Activated T-cell treated with anti-CD3 and anti-CD28 coated beads, Interleukin-2, amount 50 U/mL, for 4 hours (primary cell): ENCODE data around the gene RPLP2. TPM values are rescaled to one million over a fixed set of nuclear protein-coding genes. Genes with fewer than 3 reads are reported as not detected.

ENCODE experiments used
- ATAC-seq, 2 donors: fragments of 200-7000 bp; cut with Tn5 transposase; one replicate each; pipeline ENCODE4 v1.10.0; 2021
- DNase-seq: peaks from one replicate; pipeline ENCODE4 v3.0.0-alpha.2; 2020
- H3K27me3 Mint-ChIP-seq: one replicate; pipeline ENCODE4 v1.8.0; 2021; ENCODE audit warnings: low read depth, mixed read lengths
- H3K36me3 Mint-ChIP-seq: one replicate; pipeline ENCODE4 v1.8.0; 2022; ENCODE audit warnings: mixed read lengths; ENCODE audit not compliant: insufficient read depth
- H3K4me1 Mint-ChIP-seq: one replicate; pipeline ENCODE4 v1.8.0; 2021; ENCODE audit warnings: low read depth, mixed read lengths
- H3K4me3 Mint-ChIP-seq: one replicate; pipeline ENCODE4 v1.8.0; 2021; ENCODE audit warnings: mild to moderate bottlenecking, moderate library complexity, mixed read lengths
- H3K9me3 Mint-ChIP-seq: one replicate; pipeline ENCODE4 v1.8.0; 2021; ENCODE audit warnings: mixed read lengths
- total RNA-seq, 3 donors: library from RNA; stranded (reverse); gene quantifications; one replicate each; pipeline ENCODE4 v1.2.1, GENCODE V29; 2021

RPLP2 gene
- total RNA-seq, 3 donors from 2014 or later: 3,528 to 3,995 (median 3,711) TPM

- H3K4me3 Mint-ChIP-seq: peak overlapping the region; percentile 62
- H3K4me1 Mint-ChIP-seq: peaks cover 15% of the 10 kb centered on the region
- no peaks in the 10 kb centered on the region for H3K9me3 Mint-ChIP-seq
- H3K36me3 Mint-ChIP-seq: no peaks in the 10 kb centered on the region
- ATAC-seq (no peak), DNase-seq (no peak)
- peaks cover 20% of the 10 kb centered on the region for H3K27me3 Mint-ChIP-seq
Measured at GRCh38 chr11:834371-835316, 24.9 kb downstream of the RPLP2 start.

GRCh38 chr11:836274-836673 is 26.5 kb downstream of the RPLP2 start:
- Mint-ChIP-seq H3K27me3 (peaks cover 9% of the 10 kb centered on the region), H3K9me3 (no peaks in the 10 kb centered on the region), H3K4me1 (peaks cover 24% of the 10 kb centered on the region), H3K36me3 (no peaks in the 10 kb centered on the region), H3K4me3 (no peak overlapping the region)
- DNase-seq (no peak), ATAC-seq (no peak)

- H3K9me3 Mint-ChIP-seq: no peaks in the 10 kb centered on the region
- H3K4me3 Mint-ChIP-seq: no peak overlapping the region
- peaks cover 5% of the 10 kb centered on the region for H3K27me3 Mint-ChIP-seq
- H3K4me1 Mint-ChIP-seq: peaks cover 25% of the 10 kb centered on the region
- ATAC-seq (no peak), DNase-seq (no peak)
- H3K36me3 Mint-ChIP-seq: no peaks in the 10 kb centered on the region
Measured at GRCh38 chr11:836700-837099, 26.9 kb downstream of the RPLP2 start.

GRCh38 chr11:837189-837989 is 27.6 kb downstream of the RPLP2 start:
- Mint-ChIP-seq H3K9me3 (no peaks in the 10 kb centered on the region), H3K4me1 (peaks cover 24% of the 10 kb centered on the region), H3K36me3 (no peaks in the 10 kb centered on the region), H3K27me3 (no peaks in the 10 kb centered on the region), H3K4me3 (no peak overlapping the region)
- ATAC-seq (no peak), DNase-seq (no peak)

- Mint-ChIP-seq H3K36me3 (no peaks in the 10 kb centered on the region), H3K9me3 (no peaks in the 10 kb centered on the region)
Measured at GRCh38 chr11:837990-838307, 28.2 kb downstream of the RPLP2 start.

GRCh38 chr11:838441-839279 is 28.9 kb downstream of the RPLP2 start:
- no peaks in the 10 kb centered on the region for H3K9me3 Mint-ChIP-seq

More at GRCh38 chr11:837990-838307, 28.2 kb downstream of the RPLP2 start:
- ATAC-seq: no peak
- DNase-seq: no peak
- no peaks in the 10 kb centered on the region for H3K27me3 Mint-ChIP-seq
- H3K4me1 Mint-ChIP-seq: peaks cover 24% of the 10 kb centered on the region
- H3K4me3 Mint-ChIP-seq: no peak overlapping the region

GRCh38 chr11:839280-839623 is 29.5 kb downstream of the RPLP2 start:
- peaks cover 3% of the 10 kb centered on the region for H3K27me3 Mint-ChIP-seq
- no peak overlapping the region for H3K4me3 Mint-ChIP-seq
- DNase-seq (no peak), ATAC-seq (no peak)
- no peaks in the 10 kb centered on the region for H3K9me3 Mint-ChIP-seq
- no peaks in the 10 kb centered on the region for H3K36me3 Mint-ChIP-seq
- H3K4me1 Mint-ChIP-seq: peaks cover 27% of the 10 kb centered on the region

More at GRCh38 chr11:838441-839279, 28.9 kb downstream of the RPLP2 start:
- Mint-ChIP-seq H3K36me3 (no peaks in the 10 kb centered on the region), H3K27me3 (peaks cover 3% of the 10 kb centered on the region), H3K4me3 (no peak overlapping the region), H3K4me1 (peaks cover 27% of the 10 kb centered on the region)
- DNase-seq (no peak), ATAC-seq (no peak)

GRCh38 chr11:839875-840617 is 30.3 kb downstream of the RPLP2 start:
- H3K4me3 Mint-ChIP-seq: peak overlapping the region; percentile 85
- peaks cover 25% of the 10 kb centered on the region for H3K4me1 Mint-ChIP-seq
- H3K27me3 Mint-ChIP-seq: peaks cover 3% of the 10 kb centered on the region
- H3K9me3 Mint-ChIP-seq: no peaks in the 10 kb centered on the region
- DNase-seq: no peak
- H3K36me3 Mint-ChIP-seq: no peaks in the 10 kb centered on the region
- no peak for ATAC-seq

GRCh38 chr11:841981-842369 is 32.2 kb downstream of the RPLP2 start:
- ATAC-seq (peak; percentile 43 to 46), DNase-seq (no peak)
- no peaks in the 10 kb centered on the region for H3K36me3 Mint-ChIP-seq
- peaks cover 25% of the 10 kb centered on the region for H3K4me1 Mint-ChIP-seq
- no peaks in the 10 kb centered on the region for H3K9me3 Mint-ChIP-seq
- peak overlapping the region; percentile 85 for H3K4me3 Mint-ChIP-seq
- H3K27me3 Mint-ChIP-seq: peaks cover 5% of the 10 kb centered on the region

- H3K4me1 Mint-ChIP-seq: peaks cover 25% of the 10 kb centered on the region
- peak; percentile 83 for DNase-seq
- peak; percentile 81 to 84 for ATAC-seq
- peak within 1 kb of the TSS; percentile 85 for H3K4me3 Mint-ChIP-seq
- no peaks in the 10 kb centered on the region for H3K36me3 Mint-ChIP-seq
- H3K27me3 Mint-ChIP-seq: peaks cover 5% of the 10 kb centered on the region
- H3K9me3 Mint-ChIP-seq: no peaks in the 10 kb centered on the region
Measured at GRCh38 chr11:842370-843002, 32.7 kb downstream of the RPLP2 start, which contains the start of the genes POLR2L and TSPAN4. POLR2L (minus strand) TSS chr11:842529; CDS start chr11:842508, 21 bp downstream. TSPAN4 (plus strand) TSS chr11:842852; CDS start chr11:850305, 7,453 bp downstream.

- Mint-ChIP-seq H3K9me3 (no peaks in the 10 kb centered on the region), H3K4me3 (peak overlapping the region; percentile 71), H3K27me3 (peaks cover 5% of the 10 kb centered on the region), H3K4me1 (peaks cover 25% of the 10 kb centered on the region), H3K36me3 (no peaks in the 10 kb centered on the region)
- DNase-seq (no peak), ATAC-seq (peak; percentile 17 to 21)
Measured at GRCh38 chr11:843086-843734, 33.4 kb downstream of the RPLP2 start.

- ATAC-seq: no peak
Measured at GRCh38 chr11:843818-844692, 34.3 kb downstream of the RPLP2 start.

More at GRCh38 chr11:843818-844692, 34.3 kb downstream of the RPLP2 start:
- Mint-ChIP-seq H3K9me3 (no peaks in the 10 kb centered on the region), H3K4me3 (peak overlapping the region; percentile 71), H3K4me1 (peaks cover 28% of the 10 kb centered on the region), H3K27me3 (peaks cover 10% of the 10 kb centered on the region), H3K36me3 (no peaks in the 10 kb centered on the region)
- DNase-seq: no peak
